ENCODE data around the gene USP47. TPM values are rescaled to one million over a fixed set of nuclear protein-coding genes. Genes with fewer than 3 reads are reported as not detected.

USP47 gene
- total RNA-seq, 2 experiments from 2014 or later = 52.4 to 56.0 TPM

DNA sequence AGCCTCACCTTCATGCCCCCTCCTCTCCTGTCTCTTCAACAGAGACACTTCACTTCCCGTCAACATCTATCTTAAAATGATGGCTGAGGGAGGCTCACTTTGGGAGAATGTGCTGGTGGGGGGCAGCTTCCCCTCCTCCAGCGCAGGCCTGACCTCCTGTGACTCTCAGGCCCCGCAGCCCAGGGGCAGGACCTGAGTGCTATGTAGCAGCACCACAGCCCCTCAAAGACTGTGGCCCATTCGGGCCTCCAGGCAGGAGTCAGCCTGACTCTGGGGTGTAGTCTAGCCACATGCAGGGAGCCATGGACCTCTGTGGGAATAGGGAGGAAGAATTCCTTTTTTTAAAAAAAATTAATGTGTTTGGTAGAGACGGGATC, 123.0 kb downstream of the USP47 start:
- no peak for DNase-seq
- H3K27me3 Mint-ChIP-seq (ENCODE audit: low read depth) = no peaks in the 10 kb centered on the region
- peaks cover 24% of the 10 kb centered on the region for H3K4me1 Mint-ChIP-seq (ENCODE audit: low read depth)
- CTCF ChIA-PET = interaction anchor here (0.9 kb wide), 2 partner anchors 9 to 18 kb away, joined by 3 read pairs; no protein-coding TSS in a partner anchor
- H3K27ac Mint-ChIP-seq = no peak overlapping the region
- H3K4me3 Mint-ChIP-seq = no peak overlapping the region
- H3K9me3 Mint-ChIP-seq = no peaks in the 10 kb centered on the region
- intact Hi-C loops (cut with micrococcal nuclease) = no loop called here
- H3K36me3 Mint-ChIP-seq (ENCODE audit: low read depth) = no peaks in the 10 kb centered on the region

DNA sequence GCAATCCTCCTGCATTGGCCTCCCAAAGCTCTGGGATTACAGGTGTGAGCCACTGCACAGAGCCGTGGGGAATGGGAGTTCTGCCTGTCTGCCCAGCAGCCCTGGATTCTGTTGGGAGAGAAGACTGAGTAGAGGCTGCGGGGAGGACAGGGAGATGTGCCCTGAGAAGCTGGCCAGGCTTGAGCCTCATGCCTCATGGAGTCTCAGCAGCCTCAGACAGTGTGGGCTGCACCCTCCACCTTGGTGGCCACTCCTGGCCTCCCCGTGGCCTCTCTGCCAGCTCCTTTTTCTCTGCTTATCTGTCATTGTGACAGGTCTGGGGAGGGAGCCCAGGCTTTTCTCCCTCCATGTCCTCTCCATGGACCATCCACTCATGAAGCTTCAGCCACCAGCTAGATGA, 123.4 kb downstream of the USP47 start:
- Mint-ChIP-seq H3K9me3 (no peaks in the 10 kb centered on the region), H3K4me3 (no peak overlapping the region), H3K27ac (no peak overlapping the region), H3K4me1 (ENCODE audit: low read depth) (peaks cover 19% of the 10 kb centered on the region), H3K27me3 (ENCODE audit: low read depth) (no peaks in the 10 kb centered on the region), H3K36me3 (ENCODE audit: low read depth) (no peaks in the 10 kb centered on the region)
- CTCF ChIA-PET = interaction anchor here (0.9 to 2.0 kb wide), 3 partner anchors 19 to 317 kb away, joined by 3 to 7 read pairs (median 3); no protein-coding TSS in a partner anchor
- intact Hi-C loops (cut with micrococcal nuclease) = no loop called here
- DNase-seq = no peak

DNA sequence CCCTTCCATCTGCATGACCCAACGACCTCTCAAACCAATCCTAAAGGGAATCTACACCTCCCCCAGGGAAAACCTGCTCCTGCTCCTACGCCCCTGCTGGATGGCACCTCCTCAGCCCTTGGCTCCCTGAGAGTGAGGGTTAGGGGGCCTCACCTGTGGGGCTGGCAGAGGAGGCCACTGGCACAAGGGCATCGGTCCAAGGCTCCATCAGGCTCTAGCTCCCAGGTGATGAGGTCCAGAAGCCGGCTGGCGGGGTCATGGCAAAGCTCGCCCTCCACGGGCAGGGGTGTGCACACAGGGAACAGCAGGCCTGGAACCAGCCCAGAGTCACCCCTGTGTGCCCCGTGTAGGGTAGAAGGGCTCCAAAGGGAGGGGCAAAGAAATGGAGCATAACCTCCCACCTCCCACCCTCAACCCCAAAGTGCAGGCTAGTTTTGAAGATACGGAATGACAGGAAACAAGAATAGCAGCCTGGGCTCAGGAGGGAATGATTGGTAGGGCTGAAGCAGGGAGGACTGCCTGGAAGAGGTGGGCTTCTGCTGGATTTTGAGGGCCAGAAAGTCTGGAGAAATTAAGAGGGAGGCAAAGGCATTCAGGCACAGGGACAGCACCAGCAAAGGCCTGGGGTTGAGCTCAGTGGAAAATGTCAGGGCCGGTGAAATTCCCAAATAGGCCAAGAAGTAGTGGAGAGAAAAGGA, 124.0 kb downstream of the USP47 start:
- CTCF ChIA-PET = interaction anchor here (0.6 to 2.3 kb wide), 8 partner anchors 11 to 316 kb away, joined by 3 to 11 read pairs (median 3); no protein-coding TSS in a partner anchor
- intact Hi-C loops (cut with micrococcal nuclease) = loop anchor here (1.0 kb wide), 1 partner anchor 167 kb away; no protein-coding TSS in a partner anchor
- H3K4me1 Mint-ChIP-seq (ENCODE audit: low read depth) = peaks cover 13% of the 10 kb centered on the region
- DNase-seq = no peak
- no peaks in the 10 kb centered on the region for H3K27me3 Mint-ChIP-seq (ENCODE audit: low read depth)
- no peaks in the 10 kb centered on the region for H3K36me3 Mint-ChIP-seq (ENCODE audit: low read depth)
- H3K27ac Mint-ChIP-seq = no peak overlapping the region
- H3K9me3 Mint-ChIP-seq = no peaks in the 10 kb centered on the region
- H3K4me3 Mint-ChIP-seq = no peak overlapping the region

DNA sequence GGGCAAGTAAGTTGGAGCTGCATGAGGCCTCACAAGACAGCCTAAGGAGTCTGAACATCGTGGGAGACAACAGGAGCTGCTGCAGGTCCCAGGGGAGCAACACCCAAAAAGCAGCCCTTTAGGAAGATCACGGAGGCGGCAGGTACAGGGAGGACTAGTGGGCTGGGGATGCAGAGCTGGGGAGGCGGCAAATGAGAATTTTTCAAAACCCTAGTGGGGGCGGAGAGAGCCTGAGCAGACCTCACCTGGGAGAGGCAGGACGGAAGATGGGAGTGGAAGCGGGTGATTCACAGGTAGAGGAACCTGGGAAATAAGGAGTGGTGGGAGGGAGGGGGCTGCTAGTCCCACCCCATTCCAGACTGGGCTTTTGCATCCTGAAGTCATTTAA, 124.6 kb downstream of the USP47 start:
- Mint-ChIP-seq H3K4me1 (ENCODE audit: low read depth) (peaks cover 8% of the 10 kb centered on the region), H3K9me3 (no peaks in the 10 kb centered on the region), H3K27ac (no peak overlapping the region), H3K27me3 (ENCODE audit: low read depth) (no peaks in the 10 kb centered on the region), H3K4me3 (no peak overlapping the region), H3K36me3 (ENCODE audit: low read depth) (no peaks in the 10 kb centered on the region)
- intact Hi-C loops (cut with micrococcal nuclease) = loop anchor here (1.0 kb wide), 1 partner anchor 167 kb away; no protein-coding TSS in a partner anchor
- DNase-seq = no peak
- CTCF ChIA-PET = interaction anchor here (0.6 to 2.3 kb wide), 11 partner anchors 10 to 315 kb away, joined by 3 to 11 read pairs (median 3); no protein-coding TSS in a partner anchor

- Mint-ChIP-seq H3K27me3 (ENCODE audit: low read depth) (no peaks in the 10 kb centered on the region), H3K4me1 (ENCODE audit: low read depth) (peaks cover 6% of the 10 kb centered on the region), H3K27ac (no peak overlapping the region), H3K4me3 (no peak overlapping the region), H3K9me3 (no peaks in the 10 kb centered on the region), H3K36me3 (ENCODE audit: low read depth) (no peaks in the 10 kb centered on the region)
- intact Hi-C loops (cut with micrococcal nuclease) = loop anchor here (1.0 kb wide), 1 partner anchor 168 kb away; no protein-coding TSS in a partner anchor
- peak; percentile 83 for DNase-seq
- CTCF ChIA-PET = interaction anchor here (0.7 to 2.3 kb wide), 15 partner anchors 9 to 315 kb away, joined by 3 to 11 read pairs (median 3); no protein-coding TSS in a partner anchor
These were observed 125.3 kb downstream of the USP47 start for GRCh38 chr11:11966826-11967668.

- H3K36me3 Mint-ChIP-seq (ENCODE audit: low read depth) = no peaks in the 10 kb centered on the region
- intact Hi-C loops (cut with micrococcal nuclease) = no loop called here
- no peaks in the 10 kb centered on the region for H3K9me3 Mint-ChIP-seq
- H3K27ac Mint-ChIP-seq = no peak overlapping the region
- CTCF ChIA-PET = interaction anchor here (0.8 to 2.3 kb wide), 8 partner anchors 8 to 198 kb away, joined by 3 to 11 read pairs (median 4); no protein-coding TSS in a partner anchor
- peaks cover 1% of the 10 kb centered on the region for H3K4me1 Mint-ChIP-seq (ENCODE audit: low read depth)
- no peaks in the 10 kb centered on the region for H3K27me3 Mint-ChIP-seq (ENCODE audit: low read depth)
- H3K4me3 Mint-ChIP-seq = no peak overlapping the region
- DNase-seq = no peak
These were observed 126.1 kb downstream of the USP47 start for GRCh38 chr11:11967669-11968510.

- H3K27me3 Mint-ChIP-seq (ENCODE audit: low read depth) = no peaks in the 10 kb centered on the region
- CTCF ChIA-PET = no interaction called here
- peaks cover 1% of the 10 kb centered on the region for H3K4me1 Mint-ChIP-seq (ENCODE audit: low read depth)
- H3K4me3 Mint-ChIP-seq = no peak overlapping the region
- no peak for DNase-seq
- H3K9me3 Mint-ChIP-seq = no peaks in the 10 kb centered on the region
- no peak overlapping the region for H3K27ac Mint-ChIP-seq
- intact Hi-C loops (cut with micrococcal nuclease) = no loop called here
- H3K36me3 Mint-ChIP-seq (ENCODE audit: low read depth) = no peaks in the 10 kb centered on the region
These were observed 126.9 kb downstream of the USP47 start for GRCh38 chr11:11968511-11969280.

DNA sequence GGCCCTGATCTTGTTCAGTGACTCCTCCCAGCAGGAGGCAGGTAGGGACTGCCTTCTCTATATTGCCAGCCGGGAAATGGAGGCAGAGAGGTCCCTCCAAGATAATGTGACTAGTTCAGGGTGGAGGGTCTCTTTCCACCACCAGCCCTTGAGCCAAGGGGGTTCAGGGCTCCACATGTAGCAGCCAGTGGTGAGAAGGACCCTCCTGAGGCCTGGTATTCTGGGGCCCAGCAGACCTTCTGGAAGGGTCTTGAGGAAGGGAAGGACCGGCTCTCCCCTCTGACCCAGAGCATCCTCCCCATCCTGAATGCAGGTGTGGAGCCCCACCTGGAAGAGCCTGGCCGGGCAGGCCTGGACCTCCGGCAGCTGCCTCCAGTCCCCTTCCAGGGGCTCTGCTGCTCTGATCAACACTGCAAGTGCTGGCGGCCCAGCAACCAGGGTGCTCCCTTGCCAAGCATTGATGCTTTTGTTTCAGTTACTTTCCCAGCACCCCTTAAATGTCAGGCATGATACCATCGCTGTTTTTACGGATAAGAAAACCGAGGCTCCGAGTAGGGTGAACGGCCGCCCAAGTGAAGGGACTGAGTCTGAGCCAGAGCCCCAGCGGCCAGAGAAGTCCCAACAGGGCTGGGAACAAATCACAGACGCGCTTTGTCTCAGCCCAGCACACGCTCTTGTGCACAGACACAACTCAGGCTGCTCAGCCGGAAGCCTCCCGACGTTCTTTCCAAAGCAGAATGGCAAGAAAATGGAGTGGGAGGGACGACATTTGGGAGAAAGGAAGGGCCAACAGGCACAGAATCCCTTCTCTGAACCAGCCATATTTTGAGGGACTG, 127.8 kb downstream of the USP47 start:
- CTCF ChIA-PET = interaction anchor here (0.7 kb wide), 1 partner anchor 8 kb away, joined by 3 read pairs; no protein-coding TSS in a partner anchor
- Mint-ChIP-seq H3K36me3 (ENCODE audit: low read depth) (no peaks in the 10 kb centered on the region), H3K27ac (no peak overlapping the region), H3K9me3 (no peaks in the 10 kb centered on the region), H3K27me3 (ENCODE audit: low read depth) (no peaks in the 10 kb centered on the region), H3K4me3 (no peak overlapping the region), H3K4me1 (ENCODE audit: low read depth) (peaks cover 1% of the 10 kb centered on the region)
- intact Hi-C loops (cut with micrococcal nuclease) = no loop called here
- DNase-seq = no peak

- Mint-ChIP-seq H3K36me3 (ENCODE audit: low read depth) (no peaks in the 10 kb centered on the region), H3K27me3 (ENCODE audit: low read depth) (no peaks in the 10 kb centered on the region), H3K4me3 (no peak overlapping the region), H3K4me1 (ENCODE audit: low read depth) (peaks cover 1% of the 10 kb centered on the region), H3K9me3 (no peaks in the 10 kb centered on the region), H3K27ac (no peak overlapping the region)
- intact Hi-C loops (cut with micrococcal nuclease) = no loop called here
- CTCF ChIA-PET = interaction anchor here (0.7 kb wide), 1 partner anchor 9 kb away, joined by 3 read pairs; no protein-coding TSS in a partner anchor
- DNase-seq = no peak
These were observed 128.8 kb downstream of the USP47 start for GRCh38 chr11:11970556-11970955.

- H3K36me3 Mint-ChIP-seq (ENCODE audit: low read depth) = no peaks in the 10 kb centered on the region
- no peaks in the 10 kb centered on the region for H3K9me3 Mint-ChIP-seq
- H3K27ac Mint-ChIP-seq = no peak overlapping the region
- no peaks in the 10 kb centered on the region for H3K4me1 Mint-ChIP-seq (ENCODE audit: low read depth)
- CTCF ChIA-PET = interaction anchor here (0.6 to 1.2 kb wide), 5 partner anchors 13 to 309 kb away, joined by 3 to 4 read pairs (median 3); no protein-coding TSS in a partner anchor
- no peak for DNase-seq
- no peak overlapping the region for H3K4me3 Mint-ChIP-seq
- intact Hi-C loops (cut with micrococcal nuclease) = no loop called here
- no peaks in the 10 kb centered on the region for H3K27me3 Mint-ChIP-seq (ENCODE audit: low read depth)
These were observed 130.3 kb downstream of the USP47 start for GRCh38 chr11:11971906-11972547.

All from activated naive CD4-positive, alpha-beta T cell treated with anti-CD3 and anti-CD28 coated beads for 36 hours (primary cell).